Measurements from ENCODE around the gene RAD51B.

The RAD51B gene

GRCh38 chr14:68165274-68165843, 345.8 kb downstream of the RAD51B start:
- Histone ChIP-seq H3K27me3 (replicated peaks; ENCODE audit: control insufficient read depth, insufficient read depth, low read length) (no peaks in the 10 kb centered on the region), H3K36me3 (ENCODE audit: control insufficient read depth, insufficient read depth, low read length) (no peaks in the 10 kb centered on the region), H3K4me3 (replicated peaks; ENCODE audit: low read depth, low read length) (no peak overlapping the region)
- DNase-seq (ENCODE audit: extremely low read depth, insufficient read length), result no peak
- no peak for TF ChIP-seq CTCF (IDR thresholded peaks at IDR 0.05; ENCODE audit: insufficient read depth, low read length, poor library complexity, severe bottlenecking)

- Histone ChIP-seq H3K36me3 (ENCODE audit: control insufficient read depth, insufficient read depth, low read length) (no peaks in the 10 kb centered on the region), H3K4me3 (replicated peaks; ENCODE audit: low read depth, low read length) (no peak overlapping the region), H3K27me3 (replicated peaks; ENCODE audit: control insufficient read depth, insufficient read depth, low read length) (no peaks in the 10 kb centered on the region)
- no peak for DNase-seq (ENCODE audit: extremely low read depth, insufficient read length)
- no peak for TF ChIP-seq CTCF (IDR thresholded peaks at IDR 0.05; ENCODE audit: insufficient read depth, low read length, poor library complexity, severe bottlenecking)
These were observed 347.3 kb downstream of the RAD51B start for GRCh38 chr14:68166731-68167382.

GRCh38 chr14:68167383-68168087, 348.0 kb downstream of the RAD51B start:
- Histone ChIP-seq H3K4me3 (replicated peaks; ENCODE audit: low read depth, low read length) (no peak overlapping the region), H3K36me3 (ENCODE audit: control insufficient read depth, insufficient read depth, low read length) (no peaks in the 10 kb centered on the region), H3K27me3 (replicated peaks; ENCODE audit: control insufficient read depth, insufficient read depth, low read length) (no peaks in the 10 kb centered on the region)
- DNase-seq (ENCODE audit: extremely low read depth, insufficient read length), result no peak
- no peak for TF ChIP-seq CTCF (IDR thresholded peaks at IDR 0.05; ENCODE audit: insufficient read depth, low read length, poor library complexity, severe bottlenecking)

- Histone ChIP-seq H3K27me3 (replicated peaks; ENCODE audit: control insufficient read depth, insufficient read depth, low read length) (no peaks in the 10 kb centered on the region), H3K36me3 (ENCODE audit: control insufficient read depth, insufficient read depth, low read length) (no peaks in the 10 kb centered on the region), H3K4me3 (replicated peaks; ENCODE audit: low read depth, low read length) (no peak overlapping the region)
- no peak for DNase-seq (ENCODE audit: extremely low read depth, insufficient read length)
- TF ChIP-seq CTCF (IDR thresholded peaks at IDR 0.05; ENCODE audit: insufficient read depth, low read length, poor library complexity, severe bottlenecking), result no peak
These were observed 349.0 kb downstream of the RAD51B start for GRCh38 chr14:68168460-68169109.

GRCh38 chr14:68172216-68172615, 352.6 kb downstream of the RAD51B start:
- TF ChIP-seq CTCF (IDR thresholded peaks at IDR 0.05; ENCODE audit: insufficient read depth, low read length, poor library complexity, severe bottlenecking), result no peak
- Histone ChIP-seq H3K4me3 (replicated peaks; ENCODE audit: low read depth, low read length) (no peak overlapping the region), H3K36me3 (ENCODE audit: control insufficient read depth, insufficient read depth, low read length) (no peaks in the 10 kb centered on the region), H3K27me3 (replicated peaks; ENCODE audit: control insufficient read depth, insufficient read depth, low read length) (no peaks in the 10 kb centered on the region)
- no peak for DNase-seq (ENCODE audit: extremely low read depth, insufficient read length)
